ENCODE measurements around the gene RAMP3. TPM values are rescaled to one million over a fixed set of nuclear protein-coding genes. Genes with fewer than 3 reads are reported as not detected.

RAMP3 gene
- total and polyA plus RNA-seq, 2 donors (not counting 1 experiment from before 2014, with no cell fraction given): 0.17 TPM; not detected in 1

- Histone ChIP-seq H3K27me3 (ENCODE audit: control insufficient read depth, insufficient read depth, low read length) (no peaks in the 10 kb centered on the region), H3K4me2 (ENCODE audit: extremely low read depth, insufficient read depth, low read length) (no peak overlapping the region), H3K27ac (ENCODE audit: insufficient read depth, low read length) (no peak overlapping the region), H2AFZ (ENCODE audit: low read length) (no peak overlapping the region), H3K4me3 (replicated peaks in 1 of 4; ENCODE audit: control extremely low read depth in 1 of 4, insufficient read depth in 1 of 4, low read depth in 3 of 4, low read length in 4 of 4) (no peak overlapping the region), H3K36me3 (ENCODE audit: control insufficient read depth, insufficient read depth, low read length) (no peaks in the 10 kb centered on the region), H3K9ac (ENCODE audit: insufficient read depth, low read length) (no peak overlapping the region), H3K4me1 (ENCODE audit: control insufficient read depth, extremely low read depth, insufficient read depth, low read length) (no peaks in the 10 kb centered on the region), H4K20me1 (ENCODE audit: control insufficient read depth, extremely low read depth, insufficient read depth, low read length) (no peaks in the 10 kb centered on the region), H3K9me3 (ENCODE audit: control insufficient read depth, insufficient read depth, low read depth, low read length) (no peaks in the 10 kb centered on the region), H3K79me2 (ENCODE audit: control insufficient read depth, insufficient read depth, low read length) (no peaks in the 10 kb centered on the region)
- no peak for DNase-seq (ENCODE audit: low read depth in 2 of 2)
- no peak for TF ChIP-seq EZH2 (IDR thresholded peaks at IDR 0.05; ENCODE audit: low read length, missing control alignments)
- TF ChIP-seq, protein P1, sequence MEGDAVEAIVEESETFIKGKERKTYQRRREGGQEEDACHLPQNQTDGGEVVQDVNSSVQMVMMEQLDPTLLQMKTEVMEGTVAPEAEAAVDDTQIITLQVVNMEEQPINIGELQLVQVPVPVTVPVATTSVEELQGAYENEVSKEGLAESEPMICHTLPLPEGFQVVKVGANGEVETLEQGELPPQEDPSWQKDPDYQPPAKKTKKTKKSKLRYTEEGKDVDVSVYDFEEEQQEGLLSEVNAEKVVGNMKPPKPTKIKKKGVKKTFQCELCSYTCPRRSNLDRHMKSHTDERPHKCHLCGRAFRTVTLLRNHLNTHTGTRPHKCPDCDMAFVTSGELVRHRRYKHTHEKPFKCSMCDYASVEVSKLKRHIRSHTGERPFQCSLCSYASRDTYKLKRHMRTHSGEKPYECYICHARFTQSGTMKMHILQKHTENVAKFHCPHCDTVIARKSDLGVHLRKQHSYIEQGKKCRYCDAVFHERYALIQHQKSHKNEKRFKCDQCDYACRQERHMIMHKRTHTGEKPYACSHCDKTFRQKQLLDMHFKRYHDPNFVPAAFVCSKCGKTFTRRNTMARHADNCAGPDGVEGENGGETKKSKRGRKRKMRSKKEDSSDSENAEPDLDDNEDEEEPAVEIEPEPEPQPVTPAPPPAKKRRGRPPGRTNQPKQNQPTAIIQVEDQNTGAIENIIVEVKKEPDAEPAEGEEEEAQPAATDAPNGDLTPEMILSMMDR (conservative IDR thresholded peaks at IDR 0.05 in 1 of 2, IDR thresholded peaks at IDR 0.05 in 1 of 2; ENCODE audit: low read depth in 1 of 2, low read length in 2 of 2): no peak
Measured at GRCh38 chr7:45187946-45188411, 30.4 kb downstream of the RAMP3 start.

GRCh38 chr7:45188736-45189135 is 31.1 kb downstream of the RAMP3 start:
- H3K27me3 ChIP-seq (ENCODE audit: control insufficient read depth, insufficient read depth, low read length): no peaks in the 10 kb centered on the region
- DNase-seq (ENCODE audit: low read depth in 2 of 2): no peak
- H3K36me3 ChIP-seq (ENCODE audit: control insufficient read depth, insufficient read depth, low read length): no peaks in the 10 kb centered on the region
- H3K27ac ChIP-seq (ENCODE audit: insufficient read depth, low read length): no peak overlapping the region
- H4K20me1 ChIP-seq (ENCODE audit: control insufficient read depth, extremely low read depth, insufficient read depth, low read length): no peaks in the 10 kb centered on the region
- H3K9ac ChIP-seq (ENCODE audit: insufficient read depth, low read length): no peak overlapping the region
- TF ChIP-seq, protein P1 (conservative IDR thresholded peaks at IDR 0.05 in 1 of 2, IDR thresholded peaks at IDR 0.05 in 1 of 2; ENCODE audit: low read depth in 1 of 2, low read length in 2 of 2): no peak
- no peak for TF ChIP-seq EZH2 (IDR thresholded peaks at IDR 0.05; ENCODE audit: low read length, missing control alignments)
- no peaks in the 10 kb centered on the region for H3K79me2 ChIP-seq (ENCODE audit: control insufficient read depth, insufficient read depth, low read length)
- H3K4me2 ChIP-seq (ENCODE audit: extremely low read depth, insufficient read depth, low read length): no peak overlapping the region
- H2AFZ ChIP-seq (ENCODE audit: low read length): no peak overlapping the region
- no peak overlapping the region for H3K4me3 ChIP-seq (replicated peaks in 1 of 4; ENCODE audit: control extremely low read depth in 1 of 4, insufficient read depth in 1 of 4, low read depth in 3 of 4, low read length in 4 of 4)
- no peaks in the 10 kb centered on the region for H3K4me1 ChIP-seq (ENCODE audit: control insufficient read depth, extremely low read depth, insufficient read depth, low read length)
- H3K9me3 ChIP-seq (ENCODE audit: control insufficient read depth, insufficient read depth, low read depth, low read length): no peaks in the 10 kb centered on the region

- no peaks in the 10 kb centered on the region for H3K9me3 ChIP-seq (ENCODE audit: control insufficient read depth, insufficient read depth, low read depth, low read length)
- H3K36me3 ChIP-seq (ENCODE audit: control insufficient read depth, insufficient read depth, low read length): no peaks in the 10 kb centered on the region
- H2AFZ ChIP-seq (ENCODE audit: low read length): no peak overlapping the region
- TF ChIP-seq, protein P1 (conservative IDR thresholded peaks at IDR 0.05 in 1 of 2, IDR thresholded peaks at IDR 0.05 in 1 of 2; ENCODE audit: low read depth in 1 of 2, low read length in 2 of 2): no peak
- TF ChIP-seq EZH2 (IDR thresholded peaks at IDR 0.05; ENCODE audit: low read length, missing control alignments): no peak
- no peak overlapping the region for H3K4me3 ChIP-seq (replicated peaks in 1 of 4; ENCODE audit: control extremely low read depth in 1 of 4, insufficient read depth in 1 of 4, low read depth in 3 of 4, low read length in 4 of 4)
- H3K9ac ChIP-seq (ENCODE audit: insufficient read depth, low read length): no peak overlapping the region
- no peaks in the 10 kb centered on the region for H4K20me1 ChIP-seq (ENCODE audit: control insufficient read depth, extremely low read depth, insufficient read depth, low read length)
- no peaks in the 10 kb centered on the region for H3K4me1 ChIP-seq (ENCODE audit: control insufficient read depth, extremely low read depth, insufficient read depth, low read length)
- no peak overlapping the region for H3K27ac ChIP-seq (ENCODE audit: insufficient read depth, low read length)
- H3K4me2 ChIP-seq (ENCODE audit: extremely low read depth, insufficient read depth, low read length): no peak overlapping the region
- H3K79me2 ChIP-seq (ENCODE audit: control insufficient read depth, insufficient read depth, low read length): no peaks in the 10 kb centered on the region
- H3K27me3 ChIP-seq (ENCODE audit: control insufficient read depth, insufficient read depth, low read length): peaks cover 2% of the 10 kb centered on the region
- no peak for DNase-seq (ENCODE audit: low read depth in 2 of 2)
Measured at GRCh38 chr7:45189151-45189970, 31.8 kb downstream of the RAMP3 start.

All from fibroblast of lung (primary cell).